ENCODE results near the gene RNF167. TPM values are rescaled to one million over a fixed set of nuclear protein-coding genes. Genes with fewer than 3 reads are reported as not detected.

RNF167 gene
- total and polyA plus RNA-seq, 2 of the 8 experiments (the other 6 are each of a cell fraction or from before 2014, with no cell fraction given), result 140 to 281 TPM

DNA sequence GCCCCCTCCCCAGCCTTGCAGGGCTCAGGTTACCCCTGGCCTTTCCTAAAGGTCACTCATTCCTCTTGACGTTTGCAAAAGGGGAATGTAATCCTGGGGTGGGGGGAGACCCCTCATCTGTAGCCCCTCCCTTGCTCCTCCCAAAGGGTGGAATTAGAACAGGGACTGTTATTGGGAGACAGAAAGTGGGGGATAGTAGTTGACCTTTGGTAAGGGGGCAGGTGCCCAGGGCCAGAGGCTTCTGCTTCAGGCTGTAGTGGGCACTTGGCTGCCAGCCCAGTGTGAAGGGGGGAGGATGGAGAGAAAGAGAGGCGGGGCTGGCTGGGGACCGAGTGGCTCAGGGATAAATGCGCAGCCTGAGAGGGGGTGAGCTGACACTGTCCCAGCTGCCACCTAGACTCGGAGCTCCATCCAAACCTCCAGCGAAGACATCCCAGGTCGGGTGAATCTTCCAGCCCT lies 10.7 kb downstream of the RNF167 start, which contains the start of gene ENO3:
ENO3 (plus strand) TSS at position 374 of the 459 bp plus-strand sequence. CDS start 711 bp downstream, outside the sequence.
- Histone ChIP-seq H2AK5ac (ENCODE audit: low read depth, low read length) (peak within 1 kb of the TSS; percentile 48; the same call in 1 of the 2 replicates), H3K4me3 (ENCODE audit: extremely low read depth in 1 of 4, insufficient read depth in 2 of 4, low read depth in 3 of 4, low read length in 4 of 4) (peak within 1 kb of the TSS; percentile 69 to 97 (median 80)), H3K27ac (ENCODE audit: low read depth, low read length) (peak within 1 kb of the TSS; percentile 79), H4K91ac (replicated peaks; ENCODE audit: insufficient read length, low read length) (peak within 1 kb of the TSS; percentile 95), H3K14ac (ENCODE audit: insufficient read length) (no peak within 1 kb of the TSS), H3K4me2 (ENCODE audit: insufficient read depth in 1 of 2, low read depth in 2 of 2, low read length in 2 of 2) (peak within 1 kb of the TSS; percentile 95 to 97), H3K9ac (replicated peaks in 1 of 4; ENCODE audit: extremely low read depth in 1 of 4, low read depth in 3 of 4, low read length in 3 of 4) (peak within 1 kb of the TSS in 3 of 4 experiments; percentile 13 to 76 (median 58); a peak in 5 of 7 replicates), H3K79me2 (ENCODE audit: control insufficient read depth in 1 of 2, insufficient read depth in 2 of 2, low read length in 2 of 2) (peaks cover 8 to 24% of the 10 kb centered on the region in 2 experiments), H3K56ac (replicated peaks; ENCODE audit: insufficient read length, low read depth, low read length) (peak within 1 kb of the TSS; percentile 34), H2AFZ (ENCODE audit: low read length) (no peak within 1 kb of the TSS), H4K20me1 (replicated peaks in 1 of 2; ENCODE audit: control insufficient read depth in 1 of 2, insufficient read depth in 2 of 2, low read length in 2 of 2) (peaks cover 11 to 12% of the 10 kb centered on the region in 2 experiments), H3K27me3 (replicated peaks in 1 of 4; ENCODE audit: control insufficient read depth in 3 of 4, extremely low read depth in 1 of 4, insufficient read depth in 3 of 4, low read length in 3 of 4) (no peaks in the 10 kb centered on the region), H4K5ac (ENCODE audit: insufficient read length, low read depth, low read length) (peak within 1 kb of the TSS; percentile 87), H3K36me3 (ENCODE audit: control insufficient read depth in 2 of 4, insufficient read depth in 4 of 4, low read length in 3 of 4) (peaks cover 0 to 13% (median 10%) of the 10 kb centered on the region in 4 experiments; a peak in 6 of 8 replicates), H4K8ac (ENCODE audit: extremely low read depth, insufficient read depth, low read length) (peak within 1 kb of the TSS; percentile 85), H3K79me1 (ENCODE audit: low read depth, low read length) (0 out of 2 replicates have a peak, but pooled peaks cover 2% of the 10 kb centered on the region), H2BK12ac (ENCODE audit: low read depth, low read length) (peak within 1 kb of the TSS; percentile 43; the same call in 1 of the 2 replicates), H3K4me1 (replicated peaks in 1 of 4; ENCODE audit: control insufficient read depth in 3 of 4, insufficient read depth in 4 of 4, low read length in 3 of 4) (peaks cover 4 to 17% (median 11%) of the 10 kb centered on the region in 4 experiments), H3K23me2 (ENCODE audit: low read depth, low read length) (peaks cover 14% of the 10 kb centered on the region), H3K4ac (replicated peaks; ENCODE audit: insufficient read length, low read depth, low read length) (peak within 1 kb of the TSS; percentile 88), H2BK5ac (ENCODE audit: low read depth, low read length) (peak within 1 kb of the TSS; percentile 95; the same call in 1 of the 2 replicates), H3K18ac (ENCODE audit: extremely low read depth, low read length) (peak within 1 kb of the TSS; percentile 93), H2BK15ac (ENCODE audit: low read length) (peak within 1 kb of the TSS; percentile 88; the same call in 1 of the 2 replicates), H3K23ac (ENCODE audit: insufficient read length) (no peak within 1 kb of the TSS), H2BK120ac (replicated peaks; ENCODE audit: low read depth, low read length) (peak within 1 kb of the TSS; percentile 13), H2BK20ac (ENCODE audit: low read length) (peak within 1 kb of the TSS; percentile 75; the same call in 1 of the 2 replicates), H3K9me3 (ENCODE audit: insufficient read depth in 2 of 2, low read depth in 1 of 2, low read length in 1 of 2) (no peaks in the 10 kb centered on the region)
- DNase-seq (ENCODE audit: low read depth in 1 of 2, low spot score in 2 of 2), result peak in 1 of 2 experiments; percentile 68
- CTCF ChIA-PET (ENCODE audit: partially characterized antibody), result interaction anchor here (0.8 to 1.9 kb wide), 10 partner anchors 10 to 111 kb away, joined by 3 to 5 read pairs (median 3); partner anchors contain the start of genes SLC52A1 and SPAG7
- FAIRE-seq, result no peak
- WGBS, 2 experiments (ENCODE audit: extremely low coverage in 1 of 2, insufficient coverage in 1 of 2, insufficient read length in 1 of 2, insufficient replicate concordance in 2 of 2, low coverage in 1 of 2, low lambda C conversion rate in 2 of 2, missing lambda C conversion rate in 1 of 2), result 26% methylated on average over 7 of the region's 7 CpGs; no CpG with 5 or more reads in 1 of the 2 experiments
- POLR2A ChIA-PET (ENCODE audit: partially characterized antibody), result interaction anchor here (1.0 to 32.4 kb wide), 10 partner anchors 4 to 129 kb away, joined by 3 to 987 read pairs (median 4); partner anchors contain the start of genes ENO3, GP1BA, PFN1 and RNF167
- 0 out of 2 replicates have a peak, but pooled peaks have one; percentile 51 for TF ChIP-seq SP4 (IDR thresholded peaks at IDR 0.05; ENCODE audit: low read length)
